ENCODE results near the gene MLN.

MLN gene

GRCh38 chr6:33798343-33798848, 5.4 kb downstream of the MLN start:
- Histone ChIP-seq H3K79me2 (ENCODE audit: low read length) (no peaks in the 10 kb centered on the region), H3K27ac (ENCODE audit: low read length) (no peak overlapping the region), H3K4me1 (ENCODE audit: low read length) (no peaks in the 10 kb centered on the region), H2AFZ (ENCODE audit: low read depth, low read length) (no peak overlapping the region), H3K27me3 (ENCODE audit: low read depth, low read length) (no peaks in the 10 kb centered on the region), H3K9me3 (ENCODE audit: insufficient read depth, low read length) (no peaks in the 10 kb centered on the region), H3K4me3 (ENCODE audit: low read length) (no peak overlapping the region), H4K20me1 (ENCODE audit: insufficient read depth, low read length) (no peaks in the 10 kb centered on the region), H3K9ac (ENCODE audit: low read length) (no peak overlapping the region), H3K36me3 (replicated peaks; ENCODE audit: low read depth, low read length) (no peaks in the 10 kb centered on the region), H3K4me2 (ENCODE audit: low read length) (no peak overlapping the region)
- no peak for TF ChIP-seq CTCF (IDR thresholded peaks at IDR 0.05; ENCODE audit: low read depth, low read length)
- TF ChIP-seq EZH2phosphoT487 (IDR thresholded peaks at IDR 0.05; ENCODE audit: low read depth), result no peak

DNA sequence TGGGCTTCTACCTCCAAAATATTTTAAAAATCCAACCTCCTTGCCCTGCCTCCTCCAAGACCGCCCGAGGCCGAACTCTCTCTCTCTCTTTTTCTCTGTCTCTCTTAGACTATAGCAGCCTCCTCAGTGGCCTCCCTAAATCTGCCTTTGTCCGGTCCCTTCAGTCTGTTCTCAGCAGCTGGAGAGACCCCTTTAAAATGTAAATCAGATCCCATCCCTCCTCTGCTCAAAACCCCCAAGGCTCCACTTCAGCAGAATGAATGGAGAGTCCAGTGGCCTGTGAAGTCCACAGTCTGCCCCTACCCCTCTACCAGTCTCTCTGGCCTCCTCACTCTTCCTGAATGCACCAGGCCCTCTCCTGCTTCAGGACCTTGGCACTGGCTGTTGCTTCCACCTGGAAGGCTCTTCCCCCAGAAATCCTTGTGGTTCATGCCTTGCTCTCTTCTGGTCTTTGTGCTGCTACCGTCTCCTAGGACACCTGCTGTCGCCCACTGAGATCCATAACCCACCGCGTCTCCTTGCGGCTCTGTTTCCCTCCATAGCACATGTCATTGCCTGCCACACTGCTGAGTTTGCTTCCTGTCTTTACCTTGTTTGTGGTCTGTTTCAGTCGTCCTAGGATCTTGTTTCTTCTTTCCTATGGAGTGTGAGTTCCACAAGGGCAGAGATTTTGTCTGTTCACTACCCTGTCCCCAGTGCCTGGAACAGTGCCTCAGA, 6.0 kb downstream of the MLN start:
- Histone ChIP-seq H3K4me3 (ENCODE audit: low read length) (no peak overlapping the region), H2AFZ (ENCODE audit: low read depth, low read length) (no peak overlapping the region), H3K4me2 (ENCODE audit: low read length) (no peak overlapping the region), H4K20me1 (ENCODE audit: insufficient read depth, low read length) (no peaks in the 10 kb centered on the region), H3K9me3 (ENCODE audit: insufficient read depth, low read length) (no peaks in the 10 kb centered on the region), H3K9ac (ENCODE audit: low read length) (no peak overlapping the region), H3K36me3 (replicated peaks; ENCODE audit: low read depth, low read length) (no peaks in the 10 kb centered on the region), H3K27ac (ENCODE audit: low read length) (no peak overlapping the region), H3K27me3 (ENCODE audit: low read depth, low read length) (no peaks in the 10 kb centered on the region), H3K79me2 (ENCODE audit: low read length) (no peaks in the 10 kb centered on the region), H3K4me1 (ENCODE audit: low read length) (no peaks in the 10 kb centered on the region)
- no peak for TF ChIP-seq EZH2phosphoT487 (IDR thresholded peaks at IDR 0.05; ENCODE audit: low read depth)
- TF ChIP-seq CTCF (IDR thresholded peaks at IDR 0.05; ENCODE audit: low read depth, low read length), result no peak

DNA sequence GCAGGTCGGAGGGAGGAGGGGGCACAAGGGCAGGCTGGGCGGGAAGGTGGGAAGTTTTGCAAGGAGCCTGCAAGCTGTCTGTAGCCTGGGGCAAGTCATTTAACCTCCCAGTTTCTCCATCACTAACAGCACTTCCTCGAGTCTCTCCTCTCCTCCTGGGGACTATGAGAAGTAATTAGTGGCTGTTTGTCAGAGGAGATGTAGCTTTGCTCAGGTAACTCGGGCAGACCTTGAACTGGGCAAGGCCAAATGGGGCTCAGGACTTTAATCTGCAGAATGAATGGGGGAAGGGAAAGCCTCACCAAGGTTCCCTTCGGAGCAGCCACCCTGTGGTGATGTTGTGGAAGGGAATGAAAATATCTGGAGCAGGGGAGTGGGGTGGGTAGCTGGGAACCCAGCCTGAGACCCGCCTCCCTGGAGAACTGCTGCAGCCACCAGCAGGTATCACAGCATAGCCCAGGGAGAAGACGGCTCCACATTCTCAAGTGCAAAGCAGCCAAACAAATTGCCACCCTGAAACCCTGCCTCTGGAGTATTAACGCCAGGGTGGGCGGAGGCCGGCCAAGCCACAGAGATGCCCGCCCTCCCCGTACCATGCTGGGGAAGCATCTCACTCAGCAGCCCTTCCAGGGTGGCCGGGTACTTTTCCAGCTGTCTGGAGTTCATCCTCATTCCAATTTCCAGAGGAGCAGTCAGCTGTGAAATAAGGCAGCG, 8.7 kb downstream of the MLN start:
- TF ChIP-seq CTCF (IDR thresholded peaks at IDR 0.05; ENCODE audit: low read depth, low read length) (no peak), EZH2phosphoT487 (IDR thresholded peaks at IDR 0.05; ENCODE audit: low read depth) (no peak)
- no peaks in the 10 kb centered on the region for H4K20me1 ChIP-seq (ENCODE audit: insufficient read depth, low read length)
- no peaks in the 10 kb centered on the region for H3K79me2 ChIP-seq (ENCODE audit: low read length)
- no peaks in the 10 kb centered on the region for H3K9me3 ChIP-seq (ENCODE audit: insufficient read depth, low read length)
- H2AFZ ChIP-seq (ENCODE audit: low read depth, low read length), result no peak overlapping the region
- H3K9ac ChIP-seq (ENCODE audit: low read length), result no peak overlapping the region
- no peak overlapping the region for H3K27ac ChIP-seq (ENCODE audit: low read length)
- no peaks in the 10 kb centered on the region for H3K27me3 ChIP-seq (ENCODE audit: low read depth, low read length)
- no peaks in the 10 kb centered on the region for H3K36me3 ChIP-seq (replicated peaks; ENCODE audit: low read depth, low read length)
- no peak overlapping the region for H3K4me2 ChIP-seq (ENCODE audit: low read length)
- H3K4me1 ChIP-seq (ENCODE audit: low read length), result no peaks in the 10 kb centered on the region
- no peak overlapping the region for H3K4me3 ChIP-seq (ENCODE audit: low read length)

DNA sequence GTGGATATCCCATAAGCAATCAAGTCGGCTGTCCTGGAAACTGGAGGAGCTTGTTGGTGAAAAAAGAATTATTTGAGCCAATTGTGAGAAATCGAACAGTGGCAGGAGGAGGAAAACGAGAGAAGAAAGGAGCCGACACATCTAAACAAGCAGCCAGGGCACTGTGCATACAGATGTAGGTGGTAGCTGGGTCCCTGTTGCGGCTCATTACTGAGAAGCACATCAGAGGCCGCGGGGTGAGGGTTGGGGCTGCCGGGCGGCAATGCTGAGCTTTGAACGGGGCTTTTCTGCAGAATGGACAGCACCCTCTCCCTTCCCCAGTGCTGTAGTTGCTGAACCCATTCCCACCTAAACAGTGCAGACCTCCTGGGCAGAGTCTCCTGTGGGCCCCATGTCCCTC, 10.8 kb downstream of the MLN start:
- no peak overlapping the region for H3K4me2 ChIP-seq (ENCODE audit: low read length)
- no peaks in the 10 kb centered on the region for H3K9me3 ChIP-seq (ENCODE audit: insufficient read depth, low read length)
- H3K27me3 ChIP-seq (ENCODE audit: low read depth, low read length), result no peaks in the 10 kb centered on the region
- no peaks in the 10 kb centered on the region; the same call in 1 of the 2 replicates for H4K20me1 ChIP-seq (ENCODE audit: insufficient read depth, low read length)
- H3K27ac ChIP-seq (ENCODE audit: low read length), result no peak overlapping the region
- H3K9ac ChIP-seq (ENCODE audit: low read length), result no peak overlapping the region
- TF ChIP-seq CTCF (IDR thresholded peaks at IDR 0.05; ENCODE audit: low read depth, low read length), result no peak
- no peak for TF ChIP-seq EZH2phosphoT487 (IDR thresholded peaks at IDR 0.05; ENCODE audit: low read depth)
- no peaks in the 10 kb centered on the region for H3K36me3 ChIP-seq (replicated peaks; ENCODE audit: low read depth, low read length)
- H3K79me2 ChIP-seq (ENCODE audit: low read length), result peaks cover 9% of the 10 kb centered on the region
- 0 out of 2 replicates have a peak, but pooled peaks cover 4% of the 10 kb centered on the region for H3K4me1 ChIP-seq (ENCODE audit: low read length)
- H3K4me3 ChIP-seq (ENCODE audit: low read length), result no peak overlapping the region
- no peak overlapping the region for H2AFZ ChIP-seq (ENCODE audit: low read depth, low read length)
